ENCODE measurements around the gene NREP. TPM values are rescaled to one million over a fixed set of nuclear protein-coding genes. Genes with fewer than 3 reads are reported as not detected.

The NREP gene
- polyA plus RNA-seq, 2 donors: 4.6 to 7.5 TPM

DNA sequence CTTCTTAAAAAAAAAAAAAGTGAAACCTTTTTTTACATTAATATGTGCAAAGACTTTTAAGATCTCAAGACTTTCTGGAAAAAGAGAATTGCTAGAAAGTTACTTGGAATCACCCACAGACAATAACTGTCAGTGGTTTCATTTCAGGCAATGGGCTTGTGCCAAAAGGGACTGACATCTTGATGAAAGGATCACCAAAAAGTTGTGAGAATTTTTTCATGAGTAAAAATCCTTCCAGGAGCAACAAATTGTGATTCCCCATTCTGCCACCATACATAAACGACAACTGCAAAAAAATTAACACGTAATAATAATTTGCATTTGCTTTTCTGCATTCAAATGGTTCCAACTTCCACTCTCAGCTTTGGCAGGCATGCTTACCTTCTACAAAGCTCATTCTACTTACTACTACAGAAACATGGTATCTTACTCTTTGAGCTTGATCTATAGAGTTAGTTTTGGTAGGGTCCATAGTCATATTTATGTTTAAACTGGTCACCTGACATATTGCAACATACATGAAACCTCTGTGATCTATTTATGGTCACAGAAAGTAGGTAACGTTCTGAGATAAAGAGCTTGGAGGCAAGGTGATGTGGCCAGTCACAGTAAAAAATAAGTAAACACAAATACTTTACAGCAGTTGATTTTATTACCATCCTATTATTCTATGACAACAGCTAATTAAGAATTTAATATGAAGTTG is 3.0 kb downstream of the NREP start:
- Histone ChIP-seq H3K9me3 (ENCODE audit: control insufficient read depth in 2 of 2, insufficient read depth in 1 of 2, low read depth in 1 of 2, low read length in 1 of 2) (no peaks in the 10 kb centered on the region), H3K4me1 (ENCODE audit: control insufficient read depth in 2 of 2, insufficient read depth in 2 of 2, low read length in 1 of 2) (no peaks in the 10 kb centered on the region), H3K36me3 (ENCODE audit: control insufficient read depth in 2 of 2, insufficient read depth in 2 of 2, low read length in 1 of 2) (no peaks in the 10 kb centered on the region), H3K4me3 (ENCODE audit: low read depth in 1 of 2, low read length in 2 of 2) (no peak overlapping the region), H3K27me3 (ENCODE audit: control insufficient read depth in 1 of 2, insufficient read depth in 2 of 2, low read length in 2 of 2) (no peaks in the 10 kb centered on the region), H3K27ac (ENCODE audit: low read depth in 2 of 2, low read length in 1 of 2) (no peak overlapping the region)
- WGBS, 2 donors: 74 to 76% methylated on average over 3 of the region's 3 CpGs

- H3K27ac ChIP-seq (ENCODE audit: low read depth in 2 of 2, low read length in 1 of 2): no peak overlapping the region
- 89 to 99% methylated on average over 2 of the region's 2 CpGs for WGBS, 2 donors
- no peaks in the 10 kb centered on the region for H3K9me3 ChIP-seq (ENCODE audit: control insufficient read depth in 2 of 2, insufficient read depth in 1 of 2, low read depth in 1 of 2, low read length in 1 of 2)
These were observed 4.5 kb downstream of the NREP start for GRCh38 chr5:111752426-111752965.

GRCh38 chr5:111749303-111750026 is 7.5 kb downstream of the NREP start:
- Histone ChIP-seq H3K4me1 (ENCODE audit: control insufficient read depth in 2 of 2, insufficient read depth in 2 of 2, low read length in 1 of 2) (no peaks in the 10 kb centered on the region), H3K4me3 (ENCODE audit: low read depth in 1 of 2, low read length in 2 of 2) (no peak overlapping the region), H3K9me3 (ENCODE audit: control insufficient read depth in 2 of 2, insufficient read depth in 1 of 2, low read depth in 1 of 2, low read length in 1 of 2) (no peaks in the 10 kb centered on the region), H3K27me3 (ENCODE audit: control insufficient read depth in 1 of 2, insufficient read depth in 2 of 2, low read length in 2 of 2) (no peaks in the 10 kb centered on the region), H3K36me3 (ENCODE audit: control insufficient read depth in 2 of 2, insufficient read depth in 2 of 2, low read length in 1 of 2) (no peaks in the 10 kb centered on the region), H3K27ac (ENCODE audit: low read depth in 2 of 2, low read length in 1 of 2) (no peak overlapping the region)
- 73 to 83% methylated on average over 5 of the region's 5 CpGs for WGBS, 2 donors

More at GRCh38 chr5:111752426-111752965, 4.5 kb downstream of the NREP start:
- Histone ChIP-seq H3K4me1 (ENCODE audit: control insufficient read depth in 2 of 2, insufficient read depth in 2 of 2, low read length in 1 of 2) (no peaks in the 10 kb centered on the region), H3K36me3 (ENCODE audit: control insufficient read depth in 2 of 2, insufficient read depth in 2 of 2, low read length in 1 of 2) (no peaks in the 10 kb centered on the region), H3K27me3 (ENCODE audit: control insufficient read depth in 1 of 2, insufficient read depth in 2 of 2, low read length in 2 of 2) (no peaks in the 10 kb centered on the region), H3K4me3 (ENCODE audit: low read depth in 1 of 2, low read length in 2 of 2) (no peak overlapping the region)

DNA sequence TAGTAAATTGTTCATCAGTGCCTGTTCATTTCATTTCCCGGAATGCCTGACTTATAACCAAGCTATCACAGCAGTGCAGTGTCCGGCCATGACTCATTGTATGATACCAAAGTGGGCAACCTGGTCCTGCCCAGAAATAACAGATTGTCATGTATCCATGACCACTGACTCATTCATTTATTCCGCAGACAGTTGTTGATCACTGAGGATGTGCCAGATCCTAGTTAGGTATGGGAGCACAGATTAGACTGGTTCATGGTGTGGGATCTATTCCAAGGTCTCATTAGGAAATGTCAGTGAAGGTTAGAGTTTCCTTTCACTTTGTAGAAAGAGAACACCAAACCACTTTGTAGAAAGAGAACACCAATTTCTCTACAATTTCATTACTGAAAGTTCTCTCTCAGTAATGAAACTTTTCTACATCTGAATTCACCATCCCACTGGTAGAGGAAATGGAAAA is 8.7 kb downstream of the NREP start:
- no peaks in the 10 kb centered on the region for H3K36me3 ChIP-seq (ENCODE audit: control insufficient read depth in 2 of 2, insufficient read depth in 2 of 2, low read length in 1 of 2)
- WGBS, 2 donors: 50 to 65% methylated on average over 3 of the region's 3 CpGs
- no peaks in the 10 kb centered on the region for H3K9me3 ChIP-seq (ENCODE audit: control insufficient read depth in 2 of 2, insufficient read depth in 1 of 2, low read depth in 1 of 2, low read length in 1 of 2)
- H3K4me1 ChIP-seq (ENCODE audit: control insufficient read depth in 2 of 2, insufficient read depth in 2 of 2, low read length in 1 of 2): no peaks in the 10 kb centered on the region
- H3K27me3 ChIP-seq (ENCODE audit: control insufficient read depth in 1 of 2, insufficient read depth in 2 of 2, low read length in 2 of 2): no peaks in the 10 kb centered on the region
- H3K27ac ChIP-seq (ENCODE audit: low read depth in 2 of 2, low read length in 1 of 2): no peak overlapping the region
- H3K4me3 ChIP-seq (ENCODE audit: low read depth in 1 of 2, low read length in 2 of 2): no peak overlapping the region

DNA sequence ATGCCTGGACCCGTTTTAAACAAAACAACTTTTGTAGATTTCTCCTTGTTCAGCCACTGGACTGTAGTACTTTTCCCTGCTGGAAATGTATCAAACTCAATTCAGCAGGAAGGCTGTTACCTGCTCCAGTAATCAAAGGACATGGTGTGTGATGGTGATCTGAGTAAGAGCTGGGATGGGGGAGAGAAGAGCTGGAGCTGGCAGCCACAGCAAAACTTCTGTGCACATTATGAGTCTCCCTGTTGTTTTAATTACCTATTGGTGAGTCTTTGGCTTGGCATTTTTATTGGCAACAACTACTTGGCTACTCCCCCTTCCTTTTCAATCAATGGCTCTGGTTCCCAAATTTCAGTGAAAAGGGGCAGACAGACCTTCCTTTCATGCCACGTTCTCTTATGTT is 9.7 kb downstream of the NREP start:
- Histone ChIP-seq H3K4me1 (ENCODE audit: control insufficient read depth in 2 of 2, insufficient read depth in 2 of 2, low read length in 1 of 2) (no peaks in the 10 kb centered on the region), H3K27ac (ENCODE audit: low read depth in 2 of 2, low read length in 1 of 2) (no peak overlapping the region), H3K27me3 (ENCODE audit: control insufficient read depth in 1 of 2, insufficient read depth in 2 of 2, low read length in 2 of 2) (no peaks in the 10 kb centered on the region), H3K4me3 (ENCODE audit: low read depth in 1 of 2, low read length in 2 of 2) (no peak overlapping the region), H3K36me3 (ENCODE audit: control insufficient read depth in 2 of 2, insufficient read depth in 2 of 2, low read length in 1 of 2) (no peaks in the 10 kb centered on the region), H3K9me3 (ENCODE audit: control insufficient read depth in 2 of 2, insufficient read depth in 1 of 2, low read depth in 1 of 2, low read length in 1 of 2) (no peaks in the 10 kb centered on the region)
- WGBS, 2 donors: 64 to 75% methylated on average over 2 of the region's 2 CpGs

DNA sequence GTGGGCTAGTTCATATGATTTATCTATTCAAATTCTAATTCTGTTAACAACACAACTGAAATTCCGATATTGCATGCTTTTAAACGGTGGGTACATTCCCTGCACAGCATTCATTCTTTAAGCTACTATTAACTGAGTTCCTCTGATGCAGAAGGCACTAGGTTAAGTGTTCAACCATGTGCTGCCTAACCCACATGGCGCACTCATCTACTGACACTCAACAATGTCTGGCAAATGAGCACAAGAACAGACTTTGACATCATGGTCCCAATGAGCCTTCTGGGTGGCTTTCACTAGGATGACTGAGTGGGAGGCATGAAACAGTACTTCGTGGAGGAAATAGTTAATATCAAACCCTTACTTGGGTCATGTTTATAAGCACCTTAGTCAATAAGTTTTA is 10.2 kb downstream of the NREP start:
- H3K27ac ChIP-seq (ENCODE audit: low read depth in 2 of 2, low read length in 1 of 2): no peak overlapping the region
- no peaks in the 10 kb centered on the region for H3K36me3 ChIP-seq (ENCODE audit: control insufficient read depth in 2 of 2, insufficient read depth in 2 of 2, low read length in 1 of 2)
- H3K9me3 ChIP-seq (ENCODE audit: control insufficient read depth in 2 of 2, insufficient read depth in 1 of 2, low read depth in 1 of 2, low read length in 1 of 2): no peaks in the 10 kb centered on the region
- H3K4me1 ChIP-seq (ENCODE audit: control insufficient read depth in 2 of 2, insufficient read depth in 2 of 2, low read length in 1 of 2): no peaks in the 10 kb centered on the region
- H3K4me3 ChIP-seq (ENCODE audit: low read depth in 1 of 2, low read length in 2 of 2): no peak overlapping the region
- 75 to 89% methylated on average over 4 of the region's 4 CpGs for whole genome bisulfite sequencing, 2 donors
- H3K27me3 ChIP-seq (ENCODE audit: control insufficient read depth in 1 of 2, insufficient read depth in 2 of 2, low read length in 2 of 2): no peaks in the 10 kb centered on the region

DNA sequence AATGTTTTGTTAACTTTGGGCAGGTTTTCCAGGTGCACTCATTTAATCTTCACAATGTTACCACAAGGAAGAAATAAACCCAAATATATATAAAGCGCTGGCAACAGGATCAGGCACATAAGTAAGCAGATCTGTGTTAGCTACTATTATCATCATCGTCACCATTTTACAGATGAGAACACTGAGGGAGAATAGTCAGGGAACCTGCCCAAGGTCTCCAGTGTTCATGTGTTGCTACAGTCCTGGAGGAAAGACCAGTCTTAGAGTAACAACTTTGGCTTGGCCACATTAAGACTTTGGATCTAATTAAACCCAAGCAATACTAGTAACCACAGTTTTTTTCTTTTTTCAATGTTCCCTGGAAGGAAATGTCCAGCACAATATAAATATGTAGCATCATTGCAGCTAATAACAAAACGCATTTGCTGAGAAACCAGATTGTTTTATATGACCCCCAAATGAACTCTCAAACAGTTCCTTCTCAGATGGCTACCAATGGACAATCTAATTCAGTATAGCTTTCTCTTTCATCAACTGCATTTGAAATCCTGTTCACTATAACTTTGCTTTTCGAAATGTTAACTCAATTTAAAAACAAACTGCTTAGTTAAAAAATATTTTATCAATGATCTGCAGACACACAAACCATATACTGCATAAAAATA is 11.8 kb downstream of the NREP start:
- H3K4me3 ChIP-seq (ENCODE audit: low read depth in 1 of 2, low read length in 2 of 2): no peak overlapping the region
- H3K9me3 ChIP-seq (ENCODE audit: control insufficient read depth in 2 of 2, insufficient read depth in 1 of 2, low read depth in 1 of 2, low read length in 1 of 2): no peaks in the 10 kb centered on the region
- 76 to 79% methylated on average over 4 of the region's 4 CpGs for WGBS, 2 donors
- H3K4me1 ChIP-seq (ENCODE audit: control insufficient read depth in 2 of 2, insufficient read depth in 2 of 2, low read length in 1 of 2): no peaks in the 10 kb centered on the region
- no peaks in the 10 kb centered on the region for H3K36me3 ChIP-seq (ENCODE audit: control insufficient read depth in 2 of 2, insufficient read depth in 2 of 2, low read length in 1 of 2)
- no peak overlapping the region for H3K27ac ChIP-seq (ENCODE audit: low read depth in 2 of 2, low read length in 1 of 2)
- H3K27me3 ChIP-seq (ENCODE audit: control insufficient read depth in 1 of 2, insufficient read depth in 2 of 2, low read length in 2 of 2): no peaks in the 10 kb centered on the region

- H3K9me3 ChIP-seq (ENCODE audit: control insufficient read depth in 2 of 2, insufficient read depth in 1 of 2, low read depth in 1 of 2, low read length in 1 of 2): no peaks in the 10 kb centered on the region
- H3K36me3 ChIP-seq (ENCODE audit: control insufficient read depth in 2 of 2, insufficient read depth in 2 of 2, low read length in 1 of 2): no peaks in the 10 kb centered on the region
- 67 to 73% methylated on average over 2 of the region's 2 CpGs for WGBS, 2 donors
- H3K27me3 ChIP-seq (ENCODE audit: control insufficient read depth in 1 of 2, insufficient read depth in 2 of 2, low read length in 2 of 2): no peaks in the 10 kb centered on the region
- no peaks in the 10 kb centered on the region for H3K4me1 ChIP-seq (ENCODE audit: control insufficient read depth in 2 of 2, insufficient read depth in 2 of 2, low read length in 1 of 2)
- no peak overlapping the region for H3K27ac ChIP-seq (ENCODE audit: low read depth in 2 of 2, low read length in 1 of 2)
- no peak overlapping the region for H3K4me3 ChIP-seq (ENCODE audit: low read depth in 1 of 2, low read length in 2 of 2)
These were observed 12.5 kb downstream of the NREP start for GRCh38 chr5:111744455-111744854.

GRCh38 chr5:111743988-111744387 is 13.0 kb downstream of the NREP start:
- H3K4me1 ChIP-seq (ENCODE audit: control insufficient read depth in 2 of 2, insufficient read depth in 2 of 2, low read length in 1 of 2): no peaks in the 10 kb centered on the region
- H3K4me3 ChIP-seq (ENCODE audit: low read depth in 1 of 2, low read length in 2 of 2): no peak overlapping the region
- no peaks in the 10 kb centered on the region for H3K36me3 ChIP-seq (ENCODE audit: control insufficient read depth in 2 of 2, insufficient read depth in 2 of 2, low read length in 1 of 2)
- no peak overlapping the region for H3K27ac ChIP-seq (ENCODE audit: low read depth in 2 of 2, low read length in 1 of 2)
- no peaks in the 10 kb centered on the region for H3K27me3 ChIP-seq (ENCODE audit: control insufficient read depth in 1 of 2, insufficient read depth in 2 of 2, low read length in 2 of 2)
- 59 to 66% methylated on average over 2 of the region's 2 CpGs for WGBS, 2 donors
- no peaks in the 10 kb centered on the region for H3K9me3 ChIP-seq (ENCODE audit: control insufficient read depth in 2 of 2, insufficient read depth in 1 of 2, low read depth in 1 of 2, low read length in 1 of 2)

Data from esophagus (tissue), 2 donors.